Fibroblast of lung (primary cell): Measurements from ENCODE around the gene ZNF366.

Experiments used
- EZH2 ChIP-seq: IDR thresholded peaks from 2 replicates; pipeline ENCODE4 v1.5.1; 2012; ENCODE audit warnings: low read length, control low read depth, mild to moderate bottlenecking; ENCODE audit errors: missing control alignments
- TF ChIP-seq, protein P1 (sequence below), 2 donors: IDR thresholded peaks in 1 of 2; conservative IDR thresholded peaks in 1 of 2; 1 replicate in 1 of 2; 2 replicates in 1 of 2; pipeline ENCODE4 v1.5.1; 2011 to 2012; ENCODE audit warnings: low read length in 2 of 2, control low read depth in 1 of 2, inconsistent platforms in 1 of 2, low read depth in 1 of 2, mild to moderate bottlenecking in 1 of 2

DNA sequence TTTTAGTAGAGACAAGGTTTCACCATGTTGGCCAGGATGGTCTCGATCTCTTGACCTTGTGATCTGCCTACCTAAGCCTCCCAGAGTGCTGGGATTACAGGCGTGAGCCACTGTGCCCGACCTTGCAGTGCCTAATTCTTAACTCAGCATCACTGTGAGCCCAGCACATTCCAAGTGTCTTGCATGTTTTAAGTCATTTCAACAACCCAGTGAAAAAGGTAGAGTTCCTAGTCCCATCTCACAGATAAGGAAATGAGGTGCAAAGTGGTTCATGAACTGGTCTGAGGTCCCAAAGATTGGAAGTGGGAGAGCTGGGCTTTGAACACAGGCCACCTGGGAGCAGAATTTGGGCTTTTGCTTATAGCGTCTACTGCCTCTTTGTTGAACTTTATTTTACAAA, 68.0 kb downstream of the ZNF366 start:
- TF ChIP-seq, protein P1, sequence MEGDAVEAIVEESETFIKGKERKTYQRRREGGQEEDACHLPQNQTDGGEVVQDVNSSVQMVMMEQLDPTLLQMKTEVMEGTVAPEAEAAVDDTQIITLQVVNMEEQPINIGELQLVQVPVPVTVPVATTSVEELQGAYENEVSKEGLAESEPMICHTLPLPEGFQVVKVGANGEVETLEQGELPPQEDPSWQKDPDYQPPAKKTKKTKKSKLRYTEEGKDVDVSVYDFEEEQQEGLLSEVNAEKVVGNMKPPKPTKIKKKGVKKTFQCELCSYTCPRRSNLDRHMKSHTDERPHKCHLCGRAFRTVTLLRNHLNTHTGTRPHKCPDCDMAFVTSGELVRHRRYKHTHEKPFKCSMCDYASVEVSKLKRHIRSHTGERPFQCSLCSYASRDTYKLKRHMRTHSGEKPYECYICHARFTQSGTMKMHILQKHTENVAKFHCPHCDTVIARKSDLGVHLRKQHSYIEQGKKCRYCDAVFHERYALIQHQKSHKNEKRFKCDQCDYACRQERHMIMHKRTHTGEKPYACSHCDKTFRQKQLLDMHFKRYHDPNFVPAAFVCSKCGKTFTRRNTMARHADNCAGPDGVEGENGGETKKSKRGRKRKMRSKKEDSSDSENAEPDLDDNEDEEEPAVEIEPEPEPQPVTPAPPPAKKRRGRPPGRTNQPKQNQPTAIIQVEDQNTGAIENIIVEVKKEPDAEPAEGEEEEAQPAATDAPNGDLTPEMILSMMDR (conservative IDR thresholded peaks at IDR 0.05 in 1 of 2, IDR thresholded peaks at IDR 0.05 in 1 of 2; ENCODE audit: low read depth in 1 of 2, low read length in 2 of 2), result no peak
- no peak for TF ChIP-seq EZH2
